EL (cell line): ENCODE results near the gene RGS5.
"Not testable (repeated sequence)": the region's sequence is repeated elsewhere in the genome, so short reads cannot be mapped to it uniquely, and the experiment has no call there.

Source experiments
- DNase-seq: peaks from one replicate; pipeline ENCODE4 v3.0.0-alpha.2; 2016

RGS5 gene, protein sequence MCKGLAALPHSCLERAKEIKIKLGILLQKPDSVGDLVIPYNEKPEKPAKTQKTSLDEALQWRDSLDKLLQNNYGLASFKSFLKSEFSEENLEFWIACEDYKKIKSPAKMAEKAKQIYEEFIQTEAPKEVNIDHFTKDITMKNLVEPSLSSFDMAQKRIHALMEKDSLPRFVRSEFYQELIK

GRCh38 chr1:163202833-163203451 lies at the start of gene RGS5:
RGS5 (minus strand) TSS chr1:163202916; CDS start chr1:163202835, 81 bp downstream.
- DNase-seq: peak; percentile 60

DNA sequence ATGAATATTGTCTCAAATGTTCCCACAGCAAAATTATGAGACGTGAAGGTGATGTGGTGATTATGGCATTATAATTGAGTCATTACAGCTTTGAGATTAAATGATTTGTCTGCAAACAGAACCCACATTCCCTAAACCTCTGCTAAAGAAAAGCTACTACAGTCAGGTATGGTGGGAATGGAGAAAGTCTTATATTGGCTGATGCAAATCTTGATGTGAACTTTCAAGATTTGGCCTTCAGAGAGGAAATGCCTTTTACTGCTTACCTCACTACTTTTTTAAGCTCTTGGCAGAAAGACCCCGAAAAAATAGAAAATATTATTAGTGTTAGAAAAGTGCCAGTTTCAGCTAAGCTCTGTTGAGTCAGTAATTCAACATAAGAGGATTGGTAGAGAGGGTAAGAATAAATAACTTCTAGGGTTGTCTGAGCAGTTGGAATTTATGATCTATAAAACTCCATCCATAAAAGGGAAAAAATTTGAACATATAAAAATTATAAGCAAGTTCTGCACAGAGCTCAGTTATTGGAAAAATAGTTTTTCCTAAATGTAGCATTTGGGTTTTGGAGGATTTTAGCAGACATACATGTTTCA lies 47.8 kb upstream of the RGS5 start:
- no peak for DNase-seq

DNA sequence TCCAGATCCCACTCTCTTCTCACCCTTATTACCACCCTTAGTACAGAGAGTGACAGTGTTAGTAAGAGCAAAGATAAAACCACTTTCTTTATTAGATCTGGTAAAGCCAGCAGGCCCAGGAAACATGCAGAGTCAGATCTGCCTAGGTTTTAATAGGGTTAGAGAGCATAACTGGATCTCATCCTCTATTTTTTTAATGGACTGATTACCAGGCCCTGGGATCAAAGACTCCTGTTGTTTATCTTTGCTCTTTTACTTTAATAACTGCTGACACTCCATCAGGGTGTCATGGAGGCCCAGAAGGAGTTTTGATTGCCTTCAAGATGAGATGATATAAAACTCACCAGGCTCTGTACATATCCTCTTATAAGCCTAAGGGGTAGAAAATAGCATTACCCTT lies 45.3 kb upstream of the RGS5 start:
- no peak for DNase-seq

DNA sequence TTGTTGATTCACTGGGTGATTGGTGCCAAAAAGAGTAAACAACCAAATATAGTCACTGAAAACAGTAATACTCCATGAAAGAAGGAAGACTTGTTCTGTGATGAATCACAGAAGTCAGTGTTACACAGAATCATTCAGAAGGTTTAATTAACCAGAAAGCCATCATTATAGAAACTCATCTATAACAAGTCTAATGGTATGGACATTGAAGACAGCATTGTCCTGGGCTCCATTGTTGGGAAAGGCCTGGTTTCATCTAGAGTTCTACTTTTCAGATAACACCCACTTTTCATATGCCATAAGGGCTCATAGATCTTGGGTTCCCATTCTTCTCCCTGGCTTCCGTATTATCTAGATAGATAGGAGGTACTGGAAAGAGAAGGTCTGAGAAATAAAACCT lies 41.9 kb upstream of the RGS5 start:
- not testable (repeated sequence) for DNase-seq

- no peak for DNase-seq
Measured at GRCh38 chr1:163241746-163242145, 39.0 kb upstream of the RGS5 start.

DNA sequence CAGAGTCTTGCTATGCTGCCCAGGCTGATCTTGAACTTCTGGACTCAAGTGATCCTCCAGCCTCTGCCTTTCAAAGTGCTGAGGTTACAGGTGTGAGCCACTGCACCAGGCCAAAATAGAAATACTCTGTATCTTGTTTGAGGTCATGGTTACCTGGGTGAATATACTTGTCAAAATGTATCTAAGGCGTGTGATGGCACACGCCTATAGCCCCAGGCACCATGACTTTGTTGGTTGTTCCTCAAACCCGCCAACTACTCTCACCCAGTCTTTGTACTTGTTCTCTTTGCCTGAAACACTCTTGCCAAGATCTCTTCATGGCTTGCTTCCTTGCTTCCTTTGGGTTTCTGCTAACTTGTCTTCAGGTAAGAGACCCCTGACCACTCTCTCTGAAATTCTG lies 38.0 kb upstream of the RGS5 start:
- no peak for DNase-seq

DNA sequence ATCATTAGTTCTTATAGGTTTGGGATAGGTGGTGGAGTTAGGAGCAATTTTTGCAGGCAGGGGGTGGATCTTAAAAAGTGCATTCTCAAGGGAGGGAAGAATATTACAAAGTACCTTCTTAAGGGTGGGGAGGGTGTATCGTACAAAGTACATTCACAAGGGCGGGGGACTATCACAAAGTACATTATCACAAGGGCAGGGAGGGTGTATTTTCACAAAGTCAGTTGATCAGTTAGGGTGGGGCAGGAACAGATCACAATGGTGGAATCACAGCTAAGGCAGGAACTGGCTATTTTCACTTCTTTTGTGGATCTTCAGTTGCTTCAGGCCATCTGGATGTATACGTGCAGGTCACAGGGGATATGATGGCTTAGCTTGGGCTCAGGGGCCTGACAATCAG lies 30.9 kb upstream of the RGS5 start:
- not testable (repeated sequence) for DNase-seq

DNA sequence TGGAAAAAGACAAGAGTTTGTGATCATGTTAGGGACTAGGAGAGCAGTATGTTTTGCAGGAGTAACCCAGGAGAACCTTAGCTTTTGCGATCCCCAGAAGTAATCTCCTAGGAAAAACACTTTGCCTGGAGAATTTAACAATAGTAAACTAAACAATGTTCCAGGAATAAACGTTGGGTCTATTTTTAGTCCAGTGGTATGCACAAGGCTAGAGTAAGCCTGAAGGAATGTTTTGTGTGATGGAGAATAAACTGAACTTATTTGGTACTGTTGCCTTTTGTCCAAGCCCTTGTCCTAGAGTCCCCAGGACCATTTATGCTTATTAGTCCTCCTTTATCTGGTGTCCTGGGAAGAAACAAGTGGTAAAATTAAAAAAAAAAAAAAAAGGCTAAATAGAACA lies 28.7 kb upstream of the RGS5 start:
- peak; percentile 31 for DNase-seq

DNA sequence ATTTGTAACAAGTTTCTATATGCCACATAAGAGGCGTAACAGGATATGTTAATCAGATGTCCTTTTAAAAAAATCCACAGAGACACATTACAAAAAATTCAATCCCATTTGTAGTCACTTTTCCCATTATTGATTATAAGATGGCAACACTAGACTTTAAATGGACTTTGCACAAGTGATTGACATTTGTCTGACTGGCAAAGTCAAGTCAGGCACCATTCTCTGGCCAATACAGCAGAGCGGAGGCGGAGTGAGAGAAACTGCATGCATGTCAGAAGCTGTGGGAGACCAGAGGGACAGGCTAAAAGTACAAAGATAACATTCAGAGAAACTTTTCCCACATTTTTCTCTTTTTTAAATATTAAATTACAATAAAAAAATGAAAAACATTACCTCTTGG lies 28.1 kb upstream of the RGS5 start:
- no peak for DNase-seq

- not testable (repeated sequence) for DNase-seq
Measured at GRCh38 chr1:163228271-163228670, 25.6 kb upstream of the RGS5 start.

- no peak for DNase-seq
Measured at GRCh38 chr1:163227126-163227525, 24.4 kb upstream of the RGS5 start.

DNA sequence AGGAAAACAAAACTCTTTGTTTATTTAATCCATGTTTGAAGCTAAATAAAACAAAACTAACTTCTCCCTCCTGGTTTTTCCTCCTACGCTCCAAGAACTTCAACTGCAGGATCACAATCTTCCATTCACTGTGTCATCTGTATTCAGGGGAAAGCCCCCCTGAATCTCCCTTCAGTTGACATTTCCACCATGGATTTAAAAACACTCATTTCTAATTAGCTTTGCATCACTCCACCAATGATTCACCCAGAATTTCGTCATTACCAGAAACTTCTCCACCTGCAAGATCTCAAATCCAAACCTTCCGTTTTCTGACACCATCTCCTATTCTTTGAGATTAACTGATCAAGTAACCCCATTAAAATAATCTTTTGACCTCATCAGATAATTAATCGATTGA lies 10.9 kb upstream of the RGS5 start:
- DNase-seq: no peak

DNA sequence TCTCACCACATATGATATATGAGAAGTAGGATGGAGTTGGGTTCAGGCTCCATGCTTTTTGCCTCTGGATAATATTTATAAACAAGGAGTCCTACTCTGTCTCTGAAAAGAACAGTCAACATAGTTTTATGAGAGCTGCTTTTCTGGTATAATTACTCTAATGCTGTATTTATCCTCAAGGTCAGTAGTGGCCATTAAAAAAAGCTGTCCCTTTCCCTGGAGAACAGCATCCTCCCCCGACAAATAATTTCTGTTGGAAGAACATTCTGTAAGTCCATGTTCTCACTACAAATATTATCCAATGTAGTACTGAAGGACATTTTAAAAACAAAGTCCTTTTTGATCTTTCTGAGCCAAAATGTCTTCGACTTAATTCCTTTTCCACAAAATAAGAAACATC lies 9.0 kb upstream of the RGS5 start:
- DNase-seq: no peak

DNA sequence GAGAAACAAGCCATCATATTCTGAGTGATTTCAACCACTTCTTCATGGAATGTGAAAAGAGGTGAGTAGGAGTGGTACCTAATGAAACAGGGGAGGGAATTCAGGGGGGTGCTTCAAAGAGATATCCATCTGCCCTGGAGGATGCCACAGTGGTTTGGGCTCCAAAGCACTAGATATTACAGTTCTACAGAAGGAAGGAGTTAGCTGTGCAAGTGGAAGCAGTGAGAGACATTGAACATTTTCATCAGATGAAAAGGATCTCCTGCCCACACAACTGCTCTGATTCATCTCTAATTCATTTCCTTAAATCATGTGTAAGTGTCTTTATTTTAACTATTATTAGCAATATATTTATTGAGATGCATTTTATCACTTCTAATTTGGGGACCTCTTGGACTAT lies 2.8 kb upstream of the RGS5 start:
- peak; percentile 24 for DNase-seq

DNA sequence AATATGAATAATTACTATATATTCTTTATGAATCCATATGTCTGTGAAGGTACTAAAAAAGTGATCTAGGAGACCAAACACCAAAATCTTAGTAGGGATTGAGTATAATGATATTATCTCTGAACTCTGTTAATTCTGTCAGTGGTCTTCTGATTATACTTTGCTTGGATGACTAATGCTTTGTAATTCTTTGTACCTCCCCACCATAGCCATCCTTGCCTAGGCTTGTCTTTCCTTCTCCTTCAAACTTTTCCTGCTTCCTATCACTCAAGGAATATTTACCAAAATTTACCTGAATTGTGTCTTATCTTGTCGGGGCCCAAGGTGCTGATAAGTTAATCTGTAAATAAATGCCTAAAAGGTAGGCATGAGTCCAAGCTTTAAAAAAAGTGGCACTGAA lies 845 bp upstream of the RGS5 start:
- DNase-seq: no peak

DNA sequence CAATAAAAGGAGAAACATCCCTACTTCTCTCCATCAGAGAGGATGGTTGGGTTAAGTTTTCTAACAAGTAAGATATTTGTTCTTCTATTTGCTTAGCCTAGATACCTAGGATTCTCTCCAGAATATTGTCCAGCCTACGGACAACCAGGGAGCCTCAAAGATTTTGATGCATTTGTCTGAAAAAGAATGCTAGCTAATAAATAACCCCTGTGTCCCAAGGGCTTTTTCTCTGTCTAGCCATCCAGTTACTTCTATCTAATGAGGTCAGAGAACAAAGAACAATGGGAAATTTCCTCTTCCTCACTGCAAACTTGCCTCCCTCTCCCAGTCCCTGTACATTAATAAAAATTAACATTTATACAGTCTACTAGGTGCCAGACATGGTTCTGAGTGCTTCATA lies 810 bp downstream of the RGS5 start:
- no peak for DNase-seq

DNA sequence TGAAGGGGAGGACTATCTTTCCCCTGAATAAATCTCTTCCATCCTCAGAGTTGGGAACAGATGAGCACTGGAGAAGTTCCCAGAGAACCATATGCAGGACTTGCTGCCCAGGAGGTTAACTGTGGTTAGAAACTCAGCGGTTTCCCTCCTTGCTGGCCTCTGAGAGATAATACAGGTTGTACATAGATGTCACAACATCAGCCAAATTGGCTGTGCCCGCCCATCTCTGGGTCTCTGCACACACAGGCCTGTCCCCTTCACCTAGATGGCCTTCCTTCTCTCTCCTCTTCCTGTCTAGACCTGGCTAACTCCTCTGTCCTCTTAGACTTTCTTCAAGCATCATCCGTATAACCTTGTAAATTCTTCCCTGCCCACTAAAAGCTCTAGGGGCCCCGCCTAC lies 5.7 kb downstream of the RGS5 start:
- DNase-seq: no peak

DNA sequence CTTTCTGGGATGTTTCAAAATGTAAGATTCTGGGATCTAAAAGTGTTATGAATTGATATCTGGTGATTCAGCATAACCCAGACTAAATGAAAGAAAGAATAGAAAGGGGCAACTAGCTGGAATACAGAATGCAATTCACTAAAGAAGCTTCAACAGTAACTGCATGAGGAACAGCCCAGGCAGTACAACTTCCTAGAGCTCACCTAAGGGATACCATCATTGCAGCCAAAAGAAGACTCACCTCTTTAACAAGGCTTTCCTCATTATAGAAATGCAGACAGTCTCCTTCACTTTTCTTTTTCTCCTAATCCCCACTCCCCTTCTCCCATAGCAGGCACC lies 6.3 kb downstream of the RGS5 start:
- DNase-seq: no peak

- DNase-seq: no peak
Measured at GRCh38 chr1:163195728-163196448, 6.8 kb downstream of the RGS5 start.

GRCh38 chr1:163191301-163191700 lies 11.4 kb downstream of the RGS5 start:
- DNase-seq: no peak

DNA sequence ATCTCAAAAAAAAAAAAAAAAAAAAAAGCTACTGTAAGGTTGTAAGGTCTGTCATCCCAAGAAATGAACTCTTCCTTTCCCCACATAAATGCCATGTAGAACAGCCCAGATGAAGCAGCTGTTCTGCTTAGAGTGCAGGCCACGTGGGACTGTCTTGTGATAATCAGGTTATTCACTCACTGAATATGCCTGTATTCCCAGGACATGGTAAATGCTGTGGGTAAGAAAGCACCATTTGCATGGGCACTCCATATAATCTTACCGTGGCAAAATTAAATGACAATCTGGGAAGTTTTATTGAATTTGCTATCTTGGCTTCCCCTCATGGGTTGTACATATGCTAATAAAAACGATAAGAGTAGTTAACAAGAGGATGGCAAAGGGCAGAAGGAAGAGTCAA lies 13.8 kb downstream of the RGS5 start:
- DNase-seq: no peak

- no peak for DNase-seq
Measured at GRCh38 chr1:163187849-163188248, 14.9 kb downstream of the RGS5 start.

DNA sequence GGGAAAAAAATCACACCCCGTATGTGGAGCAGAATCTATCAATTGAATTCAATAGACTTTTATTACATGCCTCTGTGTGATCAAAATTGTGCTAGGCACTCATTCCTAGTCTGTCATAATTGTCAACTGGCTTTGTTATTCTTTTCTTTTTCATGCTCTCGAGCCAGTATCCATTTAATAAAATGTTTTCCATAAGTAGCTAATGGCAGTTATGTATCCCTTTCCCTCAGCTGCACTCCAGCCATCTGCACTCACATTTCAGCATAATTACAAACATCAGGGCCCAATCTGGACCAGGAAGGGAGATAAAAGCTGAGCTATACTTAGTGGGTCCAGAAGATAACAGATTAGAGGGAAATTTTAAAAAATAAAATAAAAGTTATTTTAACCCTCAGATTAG lies 15.9 kb downstream of the RGS5 start:
- DNase-seq: no peak

DNA sequence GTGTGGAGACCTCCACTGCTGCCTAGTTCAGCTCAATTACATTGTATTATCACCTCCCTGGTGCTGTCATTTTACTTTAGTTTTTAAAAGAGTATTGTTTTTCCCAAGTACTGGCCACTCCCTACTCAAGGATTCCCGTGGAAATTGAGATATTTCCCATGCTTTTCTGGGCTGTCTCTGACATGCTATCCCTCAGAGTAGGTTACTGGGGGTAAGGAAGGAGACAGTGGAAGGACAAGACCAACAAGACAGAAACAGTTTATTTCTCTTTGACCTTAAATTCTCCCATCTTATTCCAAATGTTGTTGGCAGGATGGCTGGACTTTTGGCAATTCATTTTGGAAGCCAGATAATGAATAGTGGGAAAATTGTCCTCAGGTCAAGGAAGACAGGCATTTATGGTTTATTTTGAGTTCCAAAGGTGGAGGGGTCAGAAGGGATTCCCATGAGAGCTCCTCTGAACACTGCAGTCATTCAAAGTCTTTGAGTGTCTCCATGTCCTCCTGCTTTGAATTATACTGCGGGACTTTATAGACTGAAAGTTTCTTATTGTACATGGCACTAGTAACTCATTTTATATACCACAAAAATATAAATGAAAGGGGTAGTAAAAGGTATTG lies 20.3 kb downstream of the RGS5 start:
- DNase-seq: no peak
